GM12874 (cell line): ENCODE measurements around the gene C17orf67.

Source experiments
- TF ChIP-seq, protein P1 (sequence below): IDR thresholded peaks from 2 replicates; pipeline ENCODE4 v1.5.1; 2011; ENCODE audit warnings: low read depth, mild to moderate bottlenecking, control low read depth, low read length, moderate library complexity; ENCODE audit not compliant: insufficient read depth

Gene C17orf67

DNA sequence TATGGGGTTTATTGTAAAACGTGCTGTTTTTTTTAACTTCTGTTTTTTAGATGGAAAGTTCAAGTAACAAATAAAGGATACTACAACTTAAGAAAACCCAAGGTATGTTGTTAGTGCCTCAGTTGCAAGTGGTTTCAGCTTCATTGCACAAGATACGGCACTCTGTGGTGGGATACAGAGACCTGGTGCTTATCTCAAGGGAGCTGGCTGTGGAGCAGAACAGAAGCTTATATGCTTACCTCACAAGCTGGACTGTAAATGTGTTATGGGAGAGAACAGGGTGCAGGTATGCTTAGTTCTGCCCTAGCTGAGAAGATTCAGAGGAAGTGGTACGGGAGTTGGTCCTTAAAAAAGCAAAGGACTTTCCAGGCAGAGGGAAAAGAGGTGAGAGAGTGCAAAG, 15.4 kb upstream of the C17orf67 start:
- TF ChIP-seq, protein P1, sequence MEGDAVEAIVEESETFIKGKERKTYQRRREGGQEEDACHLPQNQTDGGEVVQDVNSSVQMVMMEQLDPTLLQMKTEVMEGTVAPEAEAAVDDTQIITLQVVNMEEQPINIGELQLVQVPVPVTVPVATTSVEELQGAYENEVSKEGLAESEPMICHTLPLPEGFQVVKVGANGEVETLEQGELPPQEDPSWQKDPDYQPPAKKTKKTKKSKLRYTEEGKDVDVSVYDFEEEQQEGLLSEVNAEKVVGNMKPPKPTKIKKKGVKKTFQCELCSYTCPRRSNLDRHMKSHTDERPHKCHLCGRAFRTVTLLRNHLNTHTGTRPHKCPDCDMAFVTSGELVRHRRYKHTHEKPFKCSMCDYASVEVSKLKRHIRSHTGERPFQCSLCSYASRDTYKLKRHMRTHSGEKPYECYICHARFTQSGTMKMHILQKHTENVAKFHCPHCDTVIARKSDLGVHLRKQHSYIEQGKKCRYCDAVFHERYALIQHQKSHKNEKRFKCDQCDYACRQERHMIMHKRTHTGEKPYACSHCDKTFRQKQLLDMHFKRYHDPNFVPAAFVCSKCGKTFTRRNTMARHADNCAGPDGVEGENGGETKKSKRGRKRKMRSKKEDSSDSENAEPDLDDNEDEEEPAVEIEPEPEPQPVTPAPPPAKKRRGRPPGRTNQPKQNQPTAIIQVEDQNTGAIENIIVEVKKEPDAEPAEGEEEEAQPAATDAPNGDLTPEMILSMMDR, result no peak

DNA sequence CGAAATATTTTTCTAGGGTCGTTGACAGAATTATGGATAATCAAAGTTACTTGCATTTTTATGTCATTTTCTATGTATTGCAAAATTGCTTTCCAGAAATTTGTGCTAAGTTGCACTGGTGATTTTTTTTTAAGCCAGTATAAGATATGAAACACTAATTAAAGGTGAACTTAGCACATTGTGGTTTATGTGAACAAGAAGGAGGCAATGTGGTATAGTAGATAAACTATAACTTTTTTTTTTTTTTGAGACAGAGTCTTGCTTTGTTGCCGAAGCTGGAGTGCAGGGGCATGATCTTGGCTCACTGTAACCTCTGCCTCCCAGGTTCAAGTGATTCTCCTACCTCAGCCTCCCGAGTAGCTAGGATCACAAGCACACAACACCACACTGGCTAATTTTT, 13.4 kb upstream of the C17orf67 start:
- TF ChIP-seq, protein P1, result no peak

DNA sequence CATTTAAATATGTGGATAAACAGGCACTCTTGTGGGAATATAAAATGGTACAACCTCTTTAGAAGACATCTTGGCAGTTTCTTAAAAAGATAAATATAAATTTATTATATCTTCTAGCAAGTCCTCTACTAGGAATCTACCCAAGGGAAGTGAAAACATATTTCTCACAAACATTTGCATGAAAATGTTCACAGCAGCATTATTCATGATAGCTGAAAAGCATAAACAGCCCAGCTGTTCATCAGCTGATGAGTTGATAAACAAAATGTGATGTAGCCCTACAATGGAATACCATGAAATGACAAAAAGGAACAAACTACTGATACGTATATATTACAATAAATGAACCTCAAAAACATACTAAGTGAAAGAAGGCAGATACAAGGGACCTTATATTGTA, 12.2 kb upstream of the C17orf67 start:
- TF ChIP-seq, protein P1, result no peak

DNA sequence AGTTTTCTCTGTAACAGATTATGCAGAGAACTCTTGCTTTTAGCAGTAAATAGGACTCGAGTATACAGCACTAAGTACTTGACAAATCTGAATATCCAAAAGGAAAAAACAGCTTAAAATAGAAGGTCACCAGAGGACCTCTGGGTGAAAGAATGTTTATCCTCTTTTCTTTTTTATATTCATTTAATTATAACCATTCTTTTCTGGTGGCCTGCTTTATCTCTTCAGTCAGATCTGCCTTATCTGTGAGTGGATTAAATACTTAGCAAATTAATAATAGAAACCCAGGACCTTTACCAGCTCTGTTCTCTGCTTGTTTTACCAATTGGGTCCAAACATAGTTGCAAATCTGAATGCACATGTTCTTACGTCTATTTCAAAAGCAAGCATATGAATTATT, 8.9 kb upstream of the C17orf67 start:
- TF ChIP-seq, protein P1, result no peak

DNA sequence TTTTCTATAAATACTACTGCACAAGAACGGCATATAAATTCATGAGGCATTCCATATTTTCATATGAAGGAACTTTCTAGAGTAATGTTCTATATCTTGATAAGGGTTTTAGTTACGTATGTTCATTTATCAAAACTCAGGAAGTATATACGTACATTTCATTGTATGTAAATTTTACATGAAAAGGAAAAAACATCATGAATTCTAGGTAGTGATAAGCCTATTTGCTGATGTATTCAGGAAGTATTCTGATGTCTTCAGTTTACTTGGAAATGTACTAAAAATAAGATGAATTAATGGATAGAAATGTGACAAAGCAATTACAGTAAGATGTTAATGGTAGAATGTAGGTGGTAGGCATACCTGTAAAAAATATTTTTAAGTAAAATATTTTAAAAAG, 5.0 kb upstream of the C17orf67 start:
- TF ChIP-seq, protein P1, result no peak

DNA sequence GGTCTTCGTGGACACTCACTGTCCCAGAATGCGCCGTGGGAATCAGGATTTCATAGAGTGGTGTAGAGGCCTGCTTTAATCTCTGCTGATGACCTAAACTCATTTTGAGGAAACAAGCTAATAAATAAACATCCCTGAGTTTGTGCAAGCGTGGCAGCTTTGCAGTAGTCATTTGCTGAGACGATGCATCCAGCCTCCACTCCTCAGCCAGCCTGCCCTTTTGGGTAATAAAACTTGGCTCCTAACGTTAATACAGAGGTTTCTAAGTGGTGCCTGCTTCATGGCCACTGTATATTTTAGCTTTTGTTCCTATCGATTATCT, 1.5 kb upstream of the C17orf67 start:
- TF ChIP-seq, protein P1, result no peak

DNA sequence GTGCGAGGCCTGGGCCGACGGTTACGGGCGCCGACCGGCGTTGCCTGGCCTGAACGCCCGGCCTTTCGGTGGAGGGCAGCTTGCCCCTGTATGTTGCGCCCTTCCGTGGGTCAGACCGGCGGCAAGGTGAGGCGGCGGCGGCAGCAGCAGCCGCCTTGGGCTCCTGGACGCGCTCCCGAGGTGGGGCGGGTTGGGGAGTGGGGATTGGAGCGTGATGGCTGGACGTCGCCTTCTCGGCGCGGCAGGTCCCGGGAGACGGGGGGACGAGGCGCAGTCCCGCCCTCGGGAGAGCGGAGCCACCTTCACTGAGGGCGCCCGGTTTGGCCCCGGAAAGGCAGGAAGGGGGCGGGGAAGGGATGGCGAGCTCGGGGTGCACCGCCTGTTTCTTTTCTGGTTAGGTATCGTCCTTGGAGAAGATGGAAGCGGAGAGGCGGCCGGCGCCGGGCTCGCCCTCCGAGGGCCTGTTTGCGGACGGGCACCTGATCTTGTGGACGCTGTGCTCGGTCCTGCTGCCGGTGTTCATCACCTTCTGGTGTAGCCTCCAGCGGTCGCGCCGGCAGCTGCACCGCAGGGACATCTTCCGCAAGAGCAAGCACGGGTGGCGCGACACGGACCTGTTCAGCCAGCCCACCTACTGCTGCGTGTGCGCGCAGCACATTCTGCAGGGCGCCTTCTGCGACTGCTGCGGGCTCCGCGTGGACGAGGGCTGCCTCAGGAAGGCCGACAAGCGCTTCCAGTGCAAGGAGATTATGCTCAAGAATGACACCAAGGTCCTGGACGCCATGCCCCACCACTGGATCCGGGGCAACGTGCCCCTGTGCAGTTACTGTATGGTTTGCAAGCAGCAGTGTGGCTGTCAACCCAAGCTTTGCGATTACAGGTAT, 902 bp upstream of the C17orf67 start:
- TF ChIP-seq, protein P1, result peak; percentile 27; the same call in 1 of the 2 replicates
